PC-3 (cell line): ENCODE results near the gene SERAC1. TPM values are rescaled to one million over a fixed set of nuclear protein-coding genes. Genes with fewer than 3 reads are reported as not detected.

Experiments used
- ATAC-seq: fragments of 200-7000 bp; cut with Tn5 transposase; 2 replicates; pipeline ENCODE4 v1.9.1; 2020; ENCODE audit warnings: mild to moderate bottlenecking, moderate library complexity
- BruUV-seq: library from RNA; stranded (reverse); fragments of 400-500 nt; replicated peaks from 2 replicates; lab custom pipeline; 2021; lab: Mats Ljungman, UMichigan
- CTCF ChIA-PET: fragments of 300-600 bp; sonication (Branson Sonifier 250); formaldehyde crosslinking; loops from one replicate; lab custom pipeline; 2022; ENCODE audit warnings: antibody characterized with exemption; lab: Charles Lee
- POLR2A ChIA-PET: fragments of 300-600 bp; sonication (Branson Sonifier 250); formaldehyde crosslinking; loops from one replicate; lab custom pipeline; 2022; ENCODE audit warnings: antibody characterized with exemption; ENCODE audit not compliant: unreplicated experiment; lab: Charles Lee
- DNase-seq: peaks from one replicate; pipeline ENCODE4 v3.0.0-alpha.2; 2015
- H2AFZ ChIP-seq: fragments of 300-600 bp; sonication (generic); 2 replicates; pipeline ENCODE4 v1.6.0; 2016; ENCODE audit warnings: antibody characterized with exemption, low read length
- H3F3A ChIP-seq: fragments of 300-600 bp; sonication (generic); one replicate; pipeline ENCODE4 v1.6.0; 2017; ENCODE audit warnings: antibody characterized with exemption, low read length, control low read depth, mild to moderate bottlenecking; ENCODE audit not compliant: unreplicated experiment
- H3K27ac ChIP-seq: fragments of 300-600 bp; sonication (generic); 2 replicates; pipeline ENCODE4 v1.5.1; 2016; ENCODE audit warnings: mild to moderate bottlenecking, low read length
- H3K27me3 ChIP-seq: fragments of 300-600 bp; sonication (generic); 2 replicates; pipeline ENCODE4 v1.6.1; 2016; ENCODE audit warnings: low read length, mixed read lengths
- H3K36me3 ChIP-seq: fragments of 300-600 bp; sonication (generic); 2 replicates; pipeline ENCODE4 v1.6.1; 2016; ENCODE audit warnings: low read depth, mixed run types, low read length, mixed read lengths
- H3K4me1 ChIP-seq: fragments of 300-600 bp; sonication (generic); 2 replicates; pipeline ENCODE4 v1.5.1; 2016; ENCODE audit warnings: low read length; ENCODE audit not compliant: insufficient read depth
- H3K4me2 ChIP-seq: fragments of 300-600 bp; sonication (generic); 2 replicates; pipeline ENCODE4 v1.6.0; 2016; ENCODE audit warnings: low read length
- H3K4me3 ChIP-seq: fragments of 300-600 bp; sonication (generic); 2 replicates; pipeline ENCODE4 v1.5.1; 2016; ENCODE audit warnings: mild to moderate bottlenecking, low read length, mixed read lengths
- H3K79me2 ChIP-seq: fragments of 300-600 bp; sonication (generic); 2 replicates; pipeline ENCODE4 v1.6.1; 2017; ENCODE audit warnings: low read length, mixed read lengths
- H3K9ac ChIP-seq: fragments of 300-600 bp; sonication (generic); 2 replicates; pipeline ENCODE4 v1.6.0; 2016; ENCODE audit warnings: mild to moderate bottlenecking, low read length
- H3K9me2 ChIP-seq: fragments of 300-600 bp; sonication (generic); replicated peaks from 2 replicates; pipeline ENCODE4 v1.6.1; 2016; ENCODE audit warnings: mixed run types, low read length, mixed read lengths
- H3K9me3 ChIP-seq: fragments of 300-600 bp; sonication (generic); 2 replicates; pipeline ENCODE4 v1.6.1; 2016; ENCODE audit warnings: low read length, mixed read lengths
- H4K20me1 ChIP-seq: fragments of 300-600 bp; sonication (generic); 2 replicates; pipeline ENCODE4 v1.6.1; 2016; ENCODE audit warnings: low read length, mixed read lengths
- CTCF ChIP-seq: fragments of 300-600 bp; sonication (generic); conservative IDR thresholded peaks from 2 replicates; pipeline ENCODE4 v1.5.1; 2017; ENCODE audit warnings: antibody characterized with exemption, low read depth, mild to moderate bottlenecking, low read length
- EZH2 ChIP-seq: fragments of 300-600 bp; sonication (generic); IDR thresholded peaks from one replicate; pipeline ENCODE4 v1.6.1; 2017; ENCODE audit warnings: antibody characterized with exemption, mild to moderate bottlenecking, low read length; ENCODE audit not compliant: unreplicated experiment
- EZH2phosphoT487 ChIP-seq: fragments of 300-600 bp; sonication (generic); IDR thresholded peaks from 2 replicates; pipeline ENCODE4 v1.6.1; 2018; ENCODE audit warnings: mild to moderate bottlenecking, antibody characterized with exemption, low read length, borderline replicate concordance
- intact Hi-C: fragments of 100-400 bp; cut with micrococcal nuclease; formaldehyde crosslinking; loops from 2 replicates; pipeline ENCODE4 v1.9.0; 2023
- total RNA-seq: library from RNA; depleted of rRNA; stranded (reverse); fragments of >200 nt; gene quantifications from 2 replicates; pipeline ENCODE4 v1.2.3, GENCODE V29; 2014

The SERAC1 gene
- total RNA-seq, 1 experiment from 2014 or later, result 3.9 TPM

- BruUV-seq, result no TSS peak
Observed at GRCh38 chr6:158205169-158205944, 37.3 kb upstream of the SERAC1 start.

GRCh38 chr6:158198461-158198860 is 30.4 kb upstream of the SERAC1 start:
- H3K9ac ChIP-seq, result no peak overlapping the region
- intact Hi-C loops, result no loop called here
- H3K4me2 ChIP-seq, result no peak overlapping the region
- ChIA-PET CTCF (no interaction called here), POLR2A (no interaction called here)
- H3F3A ChIP-seq, result no peaks in the 10 kb centered on the region
- no peaks in the 10 kb centered on the region for H3K9me3 ChIP-seq
- H3K36me3 ChIP-seq, result no peaks in the 10 kb centered on the region
- H3K9me2 ChIP-seq, result no peaks in the 10 kb centered on the region
- no peak for ATAC-seq
- no peaks in the 10 kb centered on the region for H3K27me3 ChIP-seq
- H3K4me3 ChIP-seq, result no peak overlapping the region
- DNase-seq, result no peak
- no peaks in the 10 kb centered on the region for H4K20me1 ChIP-seq
- no TSS peak for BruUV-seq
- no peak for TF ChIP-seq EZH2phosphoT487
- no peak for TF ChIP-seq CTCF
- no peak for TF ChIP-seq EZH2
- no peaks in the 10 kb centered on the region for H3K79me2 ChIP-seq
- no peak overlapping the region for H3K27ac ChIP-seq
- H3K4me1 ChIP-seq, result no peaks in the 10 kb centered on the region
- no peak overlapping the region for H2AFZ ChIP-seq

More at GRCh38 chr6:158205169-158205944, 37.3 kb upstream of the SERAC1 start:
- no peaks in the 10 kb centered on the region for H3K9me3 ChIP-seq
- ATAC-seq, result no peak; the same call in 1 of the 2 replicates
- H3K27ac ChIP-seq, result no peak overlapping the region
- peak; percentile 40 for DNase-seq
- no peak overlapping the region for H3K9ac ChIP-seq
- H3K27me3 ChIP-seq, result no peaks in the 10 kb centered on the region
- H3K36me3 ChIP-seq, result no peaks in the 10 kb centered on the region
- no peaks in the 10 kb centered on the region for H3K79me2 ChIP-seq
- POLR2A ChIA-PET, result no interaction called here
- peaks cover 8% of the 10 kb centered on the region for H3K4me1 ChIP-seq
- intact Hi-C loops, result no loop called here
- CTCF ChIA-PET, result interaction anchor here (0.6 kb wide), 1 partner anchor 8 kb away, joined by 3 read pairs; no protein-coding TSS in a partner anchor
- H3K4me3 ChIP-seq, result no peak overlapping the region
- H4K20me1 ChIP-seq, result no peaks in the 10 kb centered on the region
- H3F3A ChIP-seq, result no peaks in the 10 kb centered on the region
- no peak overlapping the region for H3K4me2 ChIP-seq
- H2AFZ ChIP-seq, result no peak overlapping the region
- H3K9me2 ChIP-seq, result no peaks in the 10 kb centered on the region
- TF ChIP-seq EZH2 (no peak), CTCF (peak; percentile 59)
